HepG2 (cell line): ENCODE measurements around the gene IL6R. TPM values are rescaled to one million over a fixed set of nuclear protein-coding genes. Genes with fewer than 3 reads are reported as not detected.
A peak's percentile ranks its signal among the peaks of the same experiment; 100 is the strongest.

Source experiments
- CBFB ChIP-seq: sonication (generic); formaldehyde crosslinking; IDR thresholded peaks from 2 replicates; pipeline ENCODE4 v1.4.0; 2020; ENCODE audit warnings: missing genetic modification reagents
- CBX1 ChIP-seq: IDR thresholded peaks from one replicate; pipeline ENCODE4 v1.6.1; 2016; ENCODE audit warnings: antibody characterized with exemption, low read depth
- ELF1 ChIP-seq: sonication (generic); formaldehyde crosslinking; IDR thresholded peaks from 2 replicates; pipeline ENCODE4 v1.4.0; 2020; ENCODE audit warnings: missing genetic modification reagents
- MTF1 ChIP-seq: sonication (generic); formaldehyde crosslinking; IDR thresholded peaks from 2 replicates; pipeline ENCODE4 v1.5.0; 2020; ENCODE audit warnings: missing genetic modification reagents
- MYNN ChIP-seq: sonication (generic); formaldehyde crosslinking; IDR thresholded peaks from 2 replicates; pipeline ENCODE4 v1.4.0; 2020; ENCODE audit warnings: mild to moderate bottlenecking, low read depth, missing genetic modification reagents
- PHF21A ChIP-seq: sonication (generic); formaldehyde crosslinking; IDR thresholded peaks from 2 replicates; pipeline ENCODE4 v1.5.0; 2020; ENCODE audit warnings: mild to moderate bottlenecking, missing genetic modification reagents
- POLR2A ChIP-seq, 2 experiments: IDR thresholded peaks; 2 replicates each; pipeline ENCODE4 v1.6.1; 2011; ENCODE audit warnings: low read depth in 2 of 2, low read length in 2 of 2, mild to moderate bottlenecking in 1 of 2, moderate library complexity in 1 of 2; ENCODE audit not compliant: insufficient read depth in 1 of 2
- STAT6 ChIP-seq: sonication (generic); formaldehyde crosslinking; IDR thresholded peaks from 2 replicates; pipeline ENCODE4 v1.4.0; 2020; ENCODE audit warnings: missing genetic modification reagents, mild to moderate bottlenecking, borderline replicate concordance
- SUZ12 ChIP-seq: fragments of 150-350 bp; IDR thresholded peaks from 2 replicates; pipeline ENCODE4 v1.6.1; 2014; ENCODE audit warnings: low read depth, low read length
- ZMYM2 ChIP-seq: sonication (generic); formaldehyde crosslinking; IDR thresholded peaks from 2 replicates; pipeline ENCODE4 v1.8.0; 2022; ENCODE audit warnings: mild to moderate bottlenecking, missing genetic modification reagents
- ZNF124 ChIP-seq: sonication (generic); formaldehyde crosslinking; IDR thresholded peaks from 2 replicates; pipeline ENCODE4 v1.4.0; 2020; ENCODE audit warnings: missing genetic modification reagents
- ZNF24 ChIP-seq: fragments of 450-650 bp; IDR thresholded peaks from 2 replicates; pipeline ENCODE4 v1.6.1; 2017; ENCODE audit warnings: antibody characterized with exemption, mild to moderate bottlenecking
- ZNF570 ChIP-seq: sonication (generic); formaldehyde crosslinking; IDR thresholded peaks from 2 replicates; pipeline ENCODE4 v1.4.0; 2020; ENCODE audit warnings: mild to moderate bottlenecking, missing genetic modification reagents, borderline replicate concordance
- polyA plus RNA-seq, 8 experiments: library from polyadenylated mRNA; depleted of rRNA in 3 of 8; stranded (reverse) in 7 of 8; unstranded in 1 of 8; fragments of >200 nt; fragmentation: Illumina TruSeq in 4 of 8; extraction: Trizol in 4 of 8; gene quantifications; 2 replicates each; pipeline versions ENCODE4 v1.2.1 to v1.2.3, GENCODE V29; 2011 to 2016; ENCODE audit warnings: low read depth in 4 of 8, missing spikeins in 1 of 8, mixed read lengths in 1 of 8; ENCODE audit not compliant: insufficient read depth in 1 of 8
- total RNA-seq, 5 experiments: library from RNA; depleted of rRNA; stranded (reverse); fragments of >200 nt; fragmentation: Illumina TruSeq; extraction: Trizol; gene quantifications; 2 replicates each; pipeline ENCODE4 v1.2.3, GENCODE V29; 2016; ENCODE audit warnings: low read depth in 1 of 5
- TF ChIP-seq, protein P1 (sequence below): sonication (generic); formaldehyde crosslinking; IDR thresholded peaks from one replicate; pipeline ENCODE4 v1.5.1; 2020; ENCODE audit warnings: mild to moderate bottlenecking, missing genetic modification reagents; ENCODE audit errors: not compliant biosample characterization
- TF ChIP-seq, protein P2 (sequence below): sonication (generic); formaldehyde crosslinking; IDR thresholded peaks from 2 replicates; pipeline ENCODE4 v1.4.0; 2020; ENCODE audit warnings: missing genetic modification reagents, borderline replicate concordance

IL6R gene
- total and polyA plus RNA-seq, 2 of the 13 experiments (the other 11 are each of a cell fraction or from before 2014, with no cell fraction given): 5.0 to 24.5 TPM

GRCh38 chr1:154404984-154405746 lies at the start of gene IL6R (continued):
- TF ChIP-seq, protein P1, sequence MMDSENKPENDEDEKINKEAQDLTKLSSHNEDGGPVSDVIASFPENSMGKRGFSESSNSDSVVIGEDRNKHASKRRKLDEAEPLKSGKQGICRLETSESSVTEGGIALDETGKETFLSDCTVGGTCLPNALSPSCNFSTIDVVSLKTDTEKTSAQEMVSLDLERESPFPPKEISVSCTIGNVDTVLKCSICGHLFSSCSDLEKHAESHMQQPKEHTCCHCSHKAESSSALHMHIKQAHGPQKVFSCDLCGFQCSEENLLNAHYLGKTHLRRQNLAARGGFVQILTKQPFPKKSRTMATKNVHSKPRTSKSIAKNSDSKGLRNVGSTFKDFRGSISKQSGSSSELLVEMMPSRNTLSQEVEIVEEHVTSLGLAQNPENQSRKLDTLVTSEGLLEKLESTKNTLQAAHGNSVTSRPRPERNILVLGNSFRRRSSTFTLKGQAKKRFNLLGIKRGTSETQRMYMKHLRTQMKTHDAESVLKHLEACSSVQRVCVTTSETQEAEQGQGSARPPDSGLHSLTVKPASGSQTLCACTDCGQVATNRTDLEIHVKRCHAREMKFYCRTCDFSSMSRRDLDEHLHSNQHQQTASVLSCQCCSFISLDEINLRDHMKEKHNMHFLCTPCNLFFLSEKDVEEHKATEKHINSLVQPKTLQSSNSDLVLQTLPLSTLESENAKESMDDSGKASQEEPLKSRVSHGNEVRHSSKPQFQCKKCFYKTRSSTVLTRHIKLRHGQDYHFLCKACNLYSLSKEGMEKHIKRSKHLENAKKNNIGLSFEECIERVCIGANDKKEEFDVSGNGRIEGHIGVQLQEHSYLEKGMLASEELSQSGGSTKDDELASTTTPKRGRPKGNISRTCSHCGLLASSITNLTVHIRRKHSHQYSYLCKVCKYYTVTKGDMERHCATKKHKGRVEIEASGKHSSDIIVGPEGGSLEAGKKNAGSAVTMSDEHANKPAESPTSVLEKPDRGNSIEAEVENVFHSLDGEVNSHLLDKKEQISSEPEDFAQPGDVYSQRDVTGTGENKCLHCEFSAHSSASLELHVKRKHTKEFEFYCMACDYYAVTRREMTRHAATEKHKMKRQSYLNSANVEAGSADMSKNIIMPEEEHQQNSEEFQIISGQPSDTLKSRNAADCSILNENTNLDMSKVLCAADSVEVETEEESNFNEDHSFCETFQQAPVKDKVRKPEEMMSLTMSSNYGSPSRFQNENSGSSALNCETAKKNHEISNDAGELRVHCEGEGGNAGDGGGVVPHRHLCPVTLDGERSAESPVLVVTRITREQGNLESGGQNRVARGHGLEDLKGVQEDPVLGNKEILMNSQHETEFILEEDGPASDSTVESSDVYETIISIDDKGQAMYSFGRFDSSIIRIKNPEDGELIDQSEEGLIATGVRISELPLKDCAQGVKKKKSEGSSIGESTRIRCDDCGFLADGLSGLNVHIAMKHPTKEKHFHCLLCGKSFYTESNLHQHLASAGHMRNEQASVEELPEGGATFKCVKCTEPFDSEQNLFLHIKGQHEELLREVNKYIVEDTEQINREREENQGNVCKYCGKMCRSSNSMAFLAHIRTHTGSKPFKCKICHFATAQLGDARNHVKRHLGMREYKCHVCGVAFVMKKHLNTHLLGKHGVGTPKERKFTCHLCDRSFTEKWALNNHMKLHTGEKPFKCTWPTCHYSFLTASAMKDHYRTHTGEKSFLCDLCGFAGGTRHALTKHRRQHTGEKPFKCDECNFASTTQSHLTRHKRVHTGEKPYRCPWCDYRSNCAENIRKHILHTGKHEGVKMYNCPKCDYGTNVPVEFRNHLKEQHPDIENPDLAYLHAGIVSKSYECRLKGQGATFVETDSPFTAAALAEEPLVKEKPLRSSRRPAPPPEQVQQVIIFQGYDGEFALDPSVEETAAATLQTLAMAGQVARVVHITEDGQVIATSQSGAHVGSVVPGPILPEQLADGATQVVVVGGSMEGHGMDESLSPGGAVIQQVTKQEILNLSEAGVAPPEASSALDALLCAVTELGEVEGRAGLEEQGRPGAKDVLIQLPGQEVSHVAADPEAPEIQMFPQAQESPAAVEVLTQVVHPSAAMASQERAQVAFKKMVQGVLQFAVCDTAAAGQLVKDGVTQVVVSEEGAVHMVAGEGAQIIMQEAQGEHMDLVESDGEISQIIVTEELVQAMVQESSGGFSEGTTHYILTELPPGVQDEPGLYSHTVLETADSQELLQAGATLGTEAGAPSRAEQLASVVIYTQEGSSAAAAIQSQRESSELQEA (CRISPR knock-in tag): peak; percentile 58
- TF ChIP-seq MYNN (CRISPR knock-in tag): no peak
- TF ChIP-seq SUZ12: no peak
- TF ChIP-seq ELF1 (CRISPR knock-in tag): peak; percentile 67
- TF ChIP-seq ZNF124 (CRISPR knock-in tag): 0 out of 2 replicates have a peak, but pooled peaks have one; percentile 56
- peak; percentile 87 for TF ChIP-seq PHF21A (CRISPR knock-in tag)
- TF ChIP-seq POLR2A (IDR thresholded peaks at IDR 0.05; ENCODE audit: insufficient read depth in 1 of 2, low read depth in 2 of 2, low read length in 2 of 2): peak; percentile 54 to 59; a peak in 3 of 4 replicates
- no peak for TF ChIP-seq STAT6 (CRISPR knock-in tag)
- TF ChIP-seq ZMYM2 (CRISPR knock-in tag): no peak
- TF ChIP-seq CBFB (CRISPR knock-in tag): peak; percentile 81; the same call in 1 of the 2 replicates
- no peak for TF ChIP-seq ZNF24
- TF ChIP-seq ZNF570: no peak
- no peak for TF ChIP-seq CBX1
- 0 out of 2 replicates have a peak, but pooled peaks have one; percentile 21 for TF ChIP-seq MTF1 (CRISPR knock-in tag)
- TF ChIP-seq, protein P2, sequence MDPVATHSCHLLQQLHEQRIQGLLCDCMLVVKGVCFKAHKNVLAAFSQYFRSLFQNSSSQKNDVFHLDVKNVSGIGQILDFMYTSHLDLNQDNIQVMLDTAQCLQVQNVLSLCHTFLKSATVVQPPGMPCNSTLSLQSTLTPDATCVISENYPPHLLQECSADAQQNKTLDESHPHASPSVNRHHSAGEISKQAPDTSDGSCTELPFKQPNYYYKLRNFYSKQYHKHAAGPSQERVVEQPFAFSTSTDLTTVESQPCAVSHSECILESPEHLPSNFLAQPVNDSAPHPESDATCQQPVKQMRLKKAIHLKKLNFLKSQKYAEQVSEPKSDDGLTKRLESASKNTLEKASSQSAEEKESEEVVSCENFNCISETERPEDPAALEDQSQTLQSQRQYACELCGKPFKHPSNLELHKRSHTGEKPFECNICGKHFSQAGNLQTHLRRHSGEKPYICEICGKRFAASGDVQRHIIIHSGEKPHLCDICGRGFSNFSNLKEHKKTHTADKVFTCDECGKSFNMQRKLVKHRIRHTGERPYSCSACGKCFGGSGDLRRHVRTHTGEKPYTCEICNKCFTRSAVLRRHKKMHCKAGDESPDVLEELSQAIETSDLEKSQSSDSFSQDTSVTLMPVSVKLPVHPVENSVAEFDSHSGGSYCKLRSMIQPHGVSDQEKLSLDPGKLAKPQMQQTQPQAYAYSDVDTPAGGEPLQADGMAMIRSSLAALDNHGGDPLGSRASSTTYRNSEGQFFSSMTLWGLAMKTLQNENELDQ (CRISPR knock-in tag): no peak
